Endothelial cell of umbilical vein (primary cell): ENCODE measurements around the gene MACROD2. TPM values are rescaled to one million over a fixed set of nuclear protein-coding genes. Genes with fewer than 3 reads are reported as not detected.

ENCODE experiments used
- BruUV-seq: library from RNA; stranded (reverse); fragments of 400-500 nt; replicated peaks from 2 replicates; lab custom pipeline; 2021; lab: Mats Ljungman, UMichigan
- CTCF ChIA-PET: fragments of 300-600, 350-600 bp; sonication (Branson Sonifier 250); formaldehyde crosslinking; loops from one replicate; lab custom pipeline; 2021; ENCODE audit warnings: antibody characterized with exemption, inconsistent platforms; lab: Charles Lee
- POLR2A ChIA-PET: fragments of 300-600, 350-600 bp; sonication (Branson Sonifier 250); formaldehyde crosslinking; loops from one replicate; lab custom pipeline; 2021; ENCODE audit warnings: antibody characterized with exemption, inconsistent platforms; lab: Charles Lee
- DNase-seq: peaks from one replicate; pipeline ENCODE4 v3.0.0-alpha.2; 2011; ENCODE audit warnings: low read depth, low spot score
- FAIRE-seq: peaks from 2 replicates; lab custom pipeline; 2011; peaks lifted over from hg19 to GRCh38; lab: Jason Lieb, UNC
- H2AFZ ChIP-seq: 2 replicates; pipeline ENCODE4 v1.6.0; 2012; ENCODE audit warnings: low read depth, low read length, control low read depth, inconsistent platforms
- H3K27ac ChIP-seq: 2 replicates; pipeline ENCODE4 v1.5.1; 2011; ENCODE audit warnings: low read depth, mild to moderate bottlenecking, control low read depth, low read length, moderate library complexity; ENCODE audit not compliant: insufficient read depth
- H3K27me3 ChIP-seq, 2 experiments: 2 replicates each; pipeline versions ENCODE4 v1.6.0 to v1.6.1; 2011; ENCODE audit warnings: low read length in 2 of 2, mixed read lengths in 1 of 2; ENCODE audit not compliant: control insufficient read depth in 2 of 2, insufficient read depth in 2 of 2
- H3K36me3 ChIP-seq, 2 experiments: 2 replicates in 1 of 2; 3 replicates in 1 of 2; pipeline ENCODE4 v1.5.1; 2011; ENCODE audit warnings: low read length in 2 of 2, mild to moderate bottlenecking in 1 of 2, moderate library complexity in 1 of 2; ENCODE audit not compliant: control insufficient read depth in 2 of 2, insufficient read depth in 2 of 2; ENCODE audit errors: extremely low read depth in 1 of 2
- H3K4me1 ChIP-seq: 3 replicates; pipeline ENCODE4 v1.5.1; 2011; ENCODE audit warnings: mild to moderate bottlenecking, low read length; ENCODE audit not compliant: control insufficient read depth, insufficient read depth; ENCODE audit errors: extremely low read depth
- H3K4me2 ChIP-seq: 2 replicates; pipeline ENCODE4 v1.6.1; 2011; ENCODE audit warnings: low read length, control low read depth, mixed read lengths; ENCODE audit not compliant: insufficient read depth
- H3K4me3 ChIP-seq, 3 experiments: fragments of 200-600 bp in 1 of 3; sonication (generic), shearing (Covaris generic) in 1 of 3; replicated peaks in 1 of 3; 2 replicates each; pipeline ENCODE4 v1.5.1; 2011 to 2016; ENCODE audit warnings: control low read depth in 3 of 3, low read length in 3 of 3, mild to moderate bottlenecking in 2 of 3, inconsistent platforms in 1 of 3, low read depth in 1 of 3, moderate library complexity in 1 of 3; ENCODE audit not compliant: insufficient read depth in 1 of 3
- H3K79me2 ChIP-seq: 2 replicates; pipeline ENCODE4 v1.6.0; 2012; ENCODE audit warnings: low read length, inconsistent platforms; ENCODE audit not compliant: control insufficient read depth, insufficient read depth
- H3K9ac ChIP-seq: replicated peaks from 2 replicates; pipeline ENCODE3; 2011; ENCODE audit warnings: low read length, control low read depth; ENCODE audit not compliant: insufficient read depth; ENCODE audit errors: extremely low read depth
- H3K9me1 ChIP-seq: replicated peaks from 3 replicates; pipeline ENCODE4 v1.6.0; 2011; ENCODE audit warnings: mild to moderate bottlenecking, low read length; ENCODE audit not compliant: control insufficient read depth, insufficient read depth; ENCODE audit errors: extremely low read depth
- H3K9me3 ChIP-seq: replicated peaks from 2 replicates; pipeline ENCODE4 v1.5.1; 2012; ENCODE audit warnings: low read length, inconsistent platforms; ENCODE audit not compliant: control insufficient read depth, insufficient read depth
- H4K20me1 ChIP-seq: replicated peaks from 2 replicates; pipeline ENCODE3; 2011; ENCODE audit warnings: mild to moderate bottlenecking, low read length; ENCODE audit not compliant: control insufficient read depth, insufficient read depth; ENCODE audit errors: extremely low read depth
- CTCF ChIP-seq, 2 donors: IDR thresholded peaks; 1 replicate in 1 of 2; 2 replicates in 1 of 2; pipeline ENCODE4 v1.5.1; 2011; ENCODE audit warnings: low read length in 2 of 2, mild to moderate bottlenecking in 2 of 2, moderate library complexity in 2 of 2, control low read depth in 1 of 2, inconsistent platforms in 1 of 2, low read depth in 1 of 2; ENCODE audit not compliant: insufficient read depth in 1 of 2; ENCODE audit errors: extremely low read depth in 1 of 2
- EZH2 ChIP-seq: IDR thresholded peaks from 2 replicates; pipeline ENCODE4 v1.6.1; 2012; ENCODE audit warnings: borderline replicate concordance, low read depth, mild to moderate bottlenecking, moderate library complexity, low read length, inconsistent platforms; ENCODE audit not compliant: severe bottlenecking
- GATA2 ChIP-seq: IDR thresholded peaks from 2 replicates; pipeline ENCODE4 v1.7.0; 2011; ENCODE audit warnings: low read depth, mild to moderate bottlenecking, moderate library complexity, mixed read lengths, low read length; ENCODE audit not compliant: insufficient read length, insufficient read depth
- MYC ChIP-seq: IDR thresholded peaks from one replicate; pipeline ENCODE4 v1.6.1; 2011; ENCODE audit warnings: mild to moderate bottlenecking, low read depth, low read length
- POLR2A ChIP-seq: IDR thresholded peaks from 2 replicates; pipeline ENCODE4 v1.6.1; 2012; ENCODE audit warnings: low read depth, mild to moderate bottlenecking, control low read depth, low read length
- POLR2AphosphoS5 ChIP-seq: IDR thresholded peaks from 2 replicates; pipeline ENCODE4 v1.6.1; 2012; ENCODE audit warnings: low read depth, mild to moderate bottlenecking, control low read depth, low read length, moderate library complexity; ENCODE audit not compliant: insufficient read depth
- dilution Hi-C: fragments of 300-500 bp; cut with MboI; formaldehyde crosslinking; loops from one replicate; pipeline ENCODE4 v1.15.0; 2019; ENCODE audit warnings: low sequenced_read_pairs; ENCODE audit not compliant: extremely low pct_ligation_motif_present
- intact Hi-C: fragments of 100-400 bp; cut with micrococcal nuclease; formaldehyde crosslinking; loops from one replicate; pipeline ENCODE4 v1.10.0; 2022
- polyA plus RNA-seq, 4 experiments: library from polyadenylated mRNA; depleted of rRNA in 3 of 4; stranded (reverse) in 3 of 4; unstranded in 1 of 4; fragments of >200 nt; gene quantifications; 2 replicates each; pipeline versions ENCODE4 v1.2.1 to v1.2.3, GENCODE V29; 2011 to 2012; ENCODE audit warnings: missing spikeins in 1 of 4
- total RNA-seq: library from RNA; stranded (reverse); gene quantifications from 2 replicates; pipeline ENCODE4 v1.2.3, GENCODE V29; 2021
- TF ChIP-seq, protein P1 (sequence below): IDR thresholded peaks from 2 replicates; pipeline ENCODE4 v1.6.1; 2011; ENCODE audit not compliant: insufficient read depth, insufficient read length

MACROD2 gene
- total and polyA plus RNA-seq, 2 donors (not counting 3 experiments of a cell fraction or from before 2014, with no cell fraction given) = 0.11 to 0.73 TPM

- Histone ChIP-seq H3K9me1 (no peaks in the 10 kb centered on the region), H3K79me2 (no peaks in the 10 kb centered on the region), H3K4me1 (no peaks in the 10 kb centered on the region), H3K9ac (no peak overlapping the region), H3K27ac (no peak overlapping the region), H3K9me3 (no peaks in the 10 kb centered on the region), H3K27me3 (no peaks in the 10 kb centered on the region), H3K36me3 (no peaks in the 10 kb centered on the region), H4K20me1 (no peaks in the 10 kb centered on the region), H3K4me3 (no peak overlapping the region), H2AFZ (no peak overlapping the region), H3K4me2 (no peak overlapping the region)
- ChIA-PET CTCF (no interaction called here), POLR2A (interaction anchor here (0.7 kb wide), 1 partner anchor 19 kb away, joined by 7 read pairs; no protein-coding TSS in a partner anchor)
- intact Hi-C loops = no loop called here
- no peak for TF ChIP-seq CTCF (IDR thresholded peaks at IDR 0.05; ENCODE audit: extremely low read depth in 1 of 2, insufficient read depth in 1 of 2, low read depth in 1 of 2, low read length in 2 of 2)
- TF ChIP-seq EZH2 = no peak
- no peak for TF ChIP-seq GATA2
- TF ChIP-seq, protein P1, sequence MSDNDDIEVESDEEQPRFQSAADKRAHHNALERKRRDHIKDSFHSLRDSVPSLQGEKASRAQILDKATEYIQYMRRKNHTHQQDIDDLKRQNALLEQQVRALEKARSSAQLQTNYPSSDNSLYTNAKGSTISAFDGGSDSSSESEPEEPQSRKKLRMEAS = no peak
- FAIRE-seq = no peak
- BruUV-seq = no TSS peak
- no peak for DNase-seq
- dilution Hi-C loops = no loop called here
Measured at GRCh38 chr20:14178528-14178927, 183.2 kb downstream of the MACROD2 start.

- POLR2A ChIA-PET = interaction anchor here (0.7 kb wide), 1 partner anchor 18 kb away, joined by 7 read pairs; no protein-coding TSS in a partner anchor
- Histone ChIP-seq H3K79me2 (no peaks in the 10 kb centered on the region), H3K4me1 (no peaks in the 10 kb centered on the region), H3K9me1 (no peaks in the 10 kb centered on the region), H4K20me1 (no peaks in the 10 kb centered on the region), H3K9ac (no peak overlapping the region), H3K4me3 (no peak overlapping the region), H2AFZ (no peak overlapping the region), H3K27me3 (no peaks in the 10 kb centered on the region), H3K4me2 (no peak overlapping the region), H3K9me3 (no peaks in the 10 kb centered on the region), H3K36me3 (no peaks in the 10 kb centered on the region), H3K27ac (no peak overlapping the region)
- BruUV-seq = no TSS peak
- TF ChIP-seq GATA2 = no peak
- no peak for TF ChIP-seq POLR2AphosphoS5
- no peak for TF ChIP-seq POLR2A
- TF ChIP-seq CTCF (IDR thresholded peaks at IDR 0.05; ENCODE audit: extremely low read depth in 1 of 2, insufficient read depth in 1 of 2, low read depth in 1 of 2, low read length in 2 of 2) = no peak
- no peak for TF ChIP-seq MYC
- DNase-seq = no peak
- dilution Hi-C loops (no loop called here), intact Hi-C loops (no loop called here)
- no peak for FAIRE-seq
- CTCF ChIA-PET = no interaction called here
Measured at GRCh38 chr20:14178952-14179351, 183.6 kb downstream of the MACROD2 start.
